ENCODE data around the gene NRAP.

NRAP gene, protein sequence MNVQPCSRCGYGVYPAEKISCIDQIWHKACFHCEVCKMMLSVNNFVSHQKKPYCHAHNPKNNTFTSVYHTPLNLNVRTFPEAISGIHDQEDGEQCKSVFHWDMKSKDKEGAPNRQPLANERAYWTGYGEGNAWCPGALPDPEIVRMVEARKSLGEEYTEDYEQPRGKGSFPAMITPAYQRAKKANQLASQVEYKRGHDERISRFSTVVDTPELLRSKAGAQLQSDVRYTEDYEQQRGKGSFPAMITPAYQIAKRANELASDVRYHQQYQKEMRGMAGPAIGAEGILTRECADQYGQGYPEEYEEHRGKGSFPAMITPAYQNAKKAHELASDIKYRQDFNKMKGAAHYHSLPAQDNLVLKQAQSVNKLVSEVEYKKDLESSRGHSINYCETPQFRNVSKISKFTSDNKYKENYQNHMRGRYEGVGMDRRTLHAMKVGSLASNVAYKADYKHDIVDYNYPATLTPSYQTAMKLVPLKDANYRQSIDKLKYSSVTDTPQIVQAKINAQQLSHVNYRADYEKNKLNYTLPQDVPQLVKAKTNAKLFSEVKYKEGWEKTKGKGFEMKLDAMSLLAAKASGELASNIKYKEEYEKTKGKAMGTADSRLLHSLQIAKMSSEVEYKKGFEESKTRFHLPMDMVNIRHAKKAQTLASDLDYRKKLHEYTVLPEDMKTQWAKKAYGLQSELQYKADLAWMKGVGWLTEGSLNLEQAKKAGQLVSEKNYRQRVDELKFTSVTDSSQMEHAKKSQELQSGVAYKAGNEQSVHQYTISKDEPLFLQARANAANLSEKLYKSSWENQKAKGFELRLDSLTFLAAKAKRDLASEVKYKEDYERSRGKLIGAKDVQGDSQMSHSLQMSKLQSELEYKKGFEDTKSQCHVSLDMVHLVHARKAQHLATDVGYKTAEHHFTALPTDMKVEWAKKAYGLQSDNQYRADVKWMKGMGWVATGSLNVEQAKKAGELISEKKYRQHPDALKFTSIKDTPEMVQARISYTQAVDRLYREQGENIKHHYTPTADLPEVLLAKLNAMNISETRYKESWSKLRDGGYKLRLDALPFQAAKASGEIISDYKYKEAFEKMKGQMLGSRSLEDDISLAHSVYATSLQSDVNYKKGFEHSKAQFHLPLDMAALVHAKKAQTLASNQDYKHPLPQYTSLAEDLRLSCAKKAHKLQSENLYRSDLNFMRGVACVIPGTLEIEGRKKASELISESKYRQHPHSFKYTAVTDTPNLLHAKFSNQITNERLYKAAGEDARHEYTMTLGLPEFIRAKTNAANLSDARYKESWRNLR (N-terminal part only)

GRCh38 chr10:113663908-113664307 is at the start of gene NRAP:
Gene NRAP (minus strand): TSS chr10:113664041. CDS start chr10:113663882, 159 bp downstream.
- no peaks in the 10 kb centered on the region for H3K9me3 Mint-ChIP-seq
- H3K4me1 Mint-ChIP-seq, result peaks cover 4% of the 10 kb centered on the region
- H3K4me3 Mint-ChIP-seq, result no peak within 1 kb of the TSS
- no peak for ATAC-seq
- no peaks in the 10 kb centered on the region for H3K36me3 Mint-ChIP-seq
- H3K27ac Mint-ChIP-seq, result no peak within 1 kb of the TSS
- H3K27me3 Mint-ChIP-seq, result peaks cover 32% of the 10 kb centered on the region

DNA sequence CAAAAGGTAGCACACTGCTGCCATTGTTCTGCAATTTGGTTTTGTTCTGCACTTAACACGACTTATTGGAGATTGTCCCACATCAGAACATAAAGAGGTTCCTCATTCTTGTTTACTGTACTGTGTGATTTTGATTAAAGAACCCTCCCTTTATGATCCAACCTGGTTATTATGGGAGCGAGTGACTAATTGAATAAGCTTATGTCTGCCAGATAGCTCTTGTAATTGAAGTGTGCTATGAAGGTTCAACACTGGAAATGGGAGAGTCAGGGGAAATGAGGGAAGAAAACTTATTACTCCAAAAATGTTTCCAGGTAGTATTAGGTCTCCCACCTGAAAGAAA is 49.8 kb upstream of the NRAP start:
- no peak for ATAC-seq
- Mint-ChIP-seq H3K4me3 (no peak overlapping the region), H3K9me3 (no peaks in the 10 kb centered on the region), H3K4me1 (peaks cover 22% of the 10 kb centered on the region), H3K36me3 (peaks cover 67% of the 10 kb centered on the region), H3K27ac (no peak overlapping the region), H3K27me3 (no peaks in the 10 kb centered on the region)

DNA sequence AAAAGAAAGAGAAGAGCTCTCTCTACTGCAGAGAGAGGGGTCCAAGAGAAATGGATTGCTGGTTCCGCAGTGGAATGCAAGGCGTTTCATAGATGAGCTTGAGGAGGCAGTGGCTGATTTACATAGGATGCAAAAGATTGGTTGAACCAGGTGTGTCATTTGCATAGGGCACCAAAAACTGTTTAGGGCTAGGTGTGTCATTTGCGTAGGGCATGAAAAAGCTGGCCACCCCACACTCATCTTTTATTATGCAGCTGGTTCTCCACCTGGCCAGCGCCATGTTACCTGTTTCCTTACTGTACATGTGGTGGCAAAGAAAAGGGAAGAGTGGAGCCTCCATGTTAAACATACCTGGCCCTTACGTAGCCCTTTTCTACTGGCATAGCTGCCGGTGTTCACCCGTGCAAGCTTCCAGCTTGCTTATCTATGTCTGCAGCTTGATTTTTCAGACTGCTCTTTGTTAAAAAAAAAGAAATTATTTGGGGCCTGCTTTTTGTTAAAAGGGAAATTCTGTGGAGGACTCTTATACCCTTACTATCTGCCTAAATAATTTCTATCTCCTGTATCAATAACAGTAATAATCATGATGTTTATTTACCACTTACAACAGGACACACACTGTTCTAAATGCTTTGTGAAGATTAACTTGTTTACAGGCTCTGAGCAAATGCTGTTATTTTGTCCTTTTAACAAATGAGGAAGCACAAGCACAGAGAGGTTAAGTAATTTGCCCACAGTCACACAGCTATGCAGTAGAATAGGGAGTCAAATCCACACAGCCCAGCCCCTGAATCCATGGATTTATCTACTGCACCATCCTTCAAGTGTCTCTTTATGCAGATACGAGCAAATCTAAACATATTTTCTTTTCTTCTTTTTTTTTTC is 49.2 kb upstream of the NRAP start:
- H3K4me3 Mint-ChIP-seq, result no peak overlapping the region
- no peaks in the 10 kb centered on the region for H3K9me3 Mint-ChIP-seq
- no peaks in the 10 kb centered on the region for H3K27me3 Mint-ChIP-seq
- H3K36me3 Mint-ChIP-seq, result peaks cover 69% of the 10 kb centered on the region
- H3K4me1 Mint-ChIP-seq, result peaks cover 22% of the 10 kb centered on the region
- H3K27ac Mint-ChIP-seq, result no peak overlapping the region
- no peak for ATAC-seq

DNA sequence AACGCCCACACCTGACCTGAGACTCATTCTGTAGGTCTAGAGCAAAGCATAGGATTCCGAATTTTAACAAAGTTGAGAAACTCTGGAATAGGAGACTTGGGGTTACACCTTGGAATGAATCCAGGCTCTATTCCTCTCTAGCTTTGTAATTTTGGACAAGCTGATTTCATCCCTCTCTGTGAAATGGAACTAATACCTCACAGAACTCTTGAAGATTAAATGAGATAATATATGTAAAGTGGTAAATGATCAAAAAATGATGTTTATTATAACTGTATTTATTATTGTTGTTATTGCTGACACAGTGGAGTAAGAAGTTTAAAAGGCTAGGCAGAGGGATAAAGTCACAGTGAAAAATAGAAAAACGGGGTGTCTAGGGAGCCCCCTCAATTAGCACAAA is 48.2 kb upstream of the NRAP start:
- no peaks in the 10 kb centered on the region for H3K27me3 Mint-ChIP-seq
- no peaks in the 10 kb centered on the region for H3K9me3 Mint-ChIP-seq
- H3K4me3 Mint-ChIP-seq, result no peak overlapping the region
- peaks cover 65% of the 10 kb centered on the region for H3K36me3 Mint-ChIP-seq
- ATAC-seq, result no peak
- no peak overlapping the region for H3K27ac Mint-ChIP-seq
- H3K4me1 Mint-ChIP-seq, result peaks cover 25% of the 10 kb centered on the region

DNA sequence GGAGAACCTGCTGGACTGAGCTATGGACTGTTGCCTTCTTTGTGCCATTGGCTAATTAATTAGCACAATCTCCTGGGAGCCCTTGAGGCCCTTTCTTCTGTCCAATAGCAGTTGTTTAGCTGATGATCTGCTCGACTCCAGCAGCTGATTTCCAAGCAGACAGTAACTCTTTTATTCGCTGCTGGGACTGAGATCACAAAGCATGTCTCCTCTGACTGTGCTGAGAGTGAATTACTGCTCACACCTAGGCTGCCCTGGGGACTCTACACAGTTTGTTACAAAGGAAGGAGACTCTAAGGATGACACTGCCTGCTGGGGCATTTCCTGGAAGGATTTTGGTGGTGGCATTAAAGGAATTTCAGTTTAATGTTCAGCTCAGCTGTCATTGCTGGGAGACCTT is 47.3 kb upstream of the NRAP start:
- Mint-ChIP-seq H3K4me3 (no peak overlapping the region), H3K27ac (no peak overlapping the region), H3K4me1 (peaks cover 24% of the 10 kb centered on the region), H3K36me3 (peaks cover 68% of the 10 kb centered on the region), H3K27me3 (no peaks in the 10 kb centered on the region), H3K9me3 (no peaks in the 10 kb centered on the region)
- ATAC-seq, result no peak

- Mint-ChIP-seq H3K4me1 (peaks cover 16% of the 10 kb centered on the region), H3K4me3 (no peak overlapping the region), H3K36me3 (peaks cover 57% of the 10 kb centered on the region), H3K27ac (no peak overlapping the region), H3K27me3 (no peaks in the 10 kb centered on the region), H3K9me3 (no peaks in the 10 kb centered on the region)
- no peak for ATAC-seq
Observed at GRCh38 chr10:113709221-113709838, 45.5 kb upstream of the NRAP start.

GRCh38 chr10:113708640-113709039 is 44.8 kb upstream of the NRAP start:
- Mint-ChIP-seq H3K27ac (no peak overlapping the region), H3K4me1 (peaks cover 16% of the 10 kb centered on the region), H3K36me3 (peaks cover 56% of the 10 kb centered on the region), H3K27me3 (no peaks in the 10 kb centered on the region), H3K9me3 (no peaks in the 10 kb centered on the region), H3K4me3 (no peak overlapping the region)
- ATAC-seq, result no peak

GRCh38 chr10:113706623-113707022 is 42.8 kb upstream of the NRAP start:
- Mint-ChIP-seq H3K36me3 (peaks cover 50% of the 10 kb centered on the region), H3K4me1 (peaks cover 16% of the 10 kb centered on the region), H3K4me3 (no peak overlapping the region), H3K27me3 (no peaks in the 10 kb centered on the region), H3K27ac (no peak overlapping the region), H3K9me3 (no peaks in the 10 kb centered on the region)
- no peak for ATAC-seq

DNA sequence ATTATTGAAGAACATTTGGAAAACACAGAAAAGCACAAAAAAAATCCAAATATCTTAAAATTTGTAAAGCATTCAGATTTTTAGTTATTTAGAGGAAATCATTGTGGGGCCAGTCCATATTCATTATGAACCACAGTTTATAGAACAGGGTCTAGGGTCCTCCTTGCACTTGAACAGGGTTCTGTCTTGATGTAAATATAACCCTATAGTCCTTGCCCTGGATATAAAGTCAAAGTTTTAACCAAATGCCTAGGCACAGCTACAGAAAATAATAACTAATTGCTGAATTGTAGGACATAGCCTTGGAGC is 41.5 kb upstream of the NRAP start:
- no peak for ATAC-seq
- Mint-ChIP-seq H3K36me3 (peaks cover 51% of the 10 kb centered on the region), H3K9me3 (no peaks in the 10 kb centered on the region), H3K4me3 (no peak overlapping the region), H3K27ac (no peak overlapping the region), H3K27me3 (no peaks in the 10 kb centered on the region), H3K4me1 (peaks cover 16% of the 10 kb centered on the region)

- peaks cover 16% of the 10 kb centered on the region for H3K4me1 Mint-ChIP-seq
- no peak overlapping the region for H3K27ac Mint-ChIP-seq
- peaks cover 50% of the 10 kb centered on the region for H3K36me3 Mint-ChIP-seq
- ATAC-seq, result no peak
- H3K4me3 Mint-ChIP-seq, result no peak overlapping the region
- no peaks in the 10 kb centered on the region for H3K9me3 Mint-ChIP-seq
- H3K27me3 Mint-ChIP-seq, result no peaks in the 10 kb centered on the region
Observed at GRCh38 chr10:113704637-113705343, 40.9 kb upstream of the NRAP start.

- peaks cover 9% of the 10 kb centered on the region for H3K9me3 Mint-ChIP-seq
- peaks cover 70% of the 10 kb centered on the region for H3K36me3 Mint-ChIP-seq
- H3K27ac Mint-ChIP-seq, result no peak overlapping the region
Observed at GRCh38 chr10:113697595-113697994, 33.8 kb upstream of the NRAP start.

GRCh38 chr10:113695691-113696090 is 31.9 kb upstream of the NRAP start:
- Mint-ChIP-seq H3K27me3 (no peaks in the 10 kb centered on the region), H3K27ac (no peak overlapping the region), H3K9me3 (peaks cover 9% of the 10 kb centered on the region), H3K4me3 (no peak overlapping the region), H3K4me1 (peaks cover 13% of the 10 kb centered on the region), H3K36me3 (peaks cover 71% of the 10 kb centered on the region)
- ATAC-seq, result no peak

More at GRCh38 chr10:113697595-113697994, 33.8 kb upstream of the NRAP start:
- peaks cover 13% of the 10 kb centered on the region for H3K4me1 Mint-ChIP-seq
- H3K27me3 Mint-ChIP-seq, result no peaks in the 10 kb centered on the region
- ATAC-seq, result no peak
- no peak overlapping the region for H3K4me3 Mint-ChIP-seq

GRCh38 chr10:113693348-113693747 is 29.5 kb upstream of the NRAP start:
- no peak overlapping the region for H3K4me3 Mint-ChIP-seq
- H3K27me3 Mint-ChIP-seq, result no peaks in the 10 kb centered on the region
- no peak for ATAC-seq
- H3K27ac Mint-ChIP-seq, result no peak overlapping the region
- peaks cover 16% of the 10 kb centered on the region for H3K9me3 Mint-ChIP-seq
- peaks cover 23% of the 10 kb centered on the region for H3K4me1 Mint-ChIP-seq
- H3K36me3 Mint-ChIP-seq, result peaks cover 72% of the 10 kb centered on the region

- H3K9me3 Mint-ChIP-seq, result peaks cover 23% of the 10 kb centered on the region
- H3K4me1 Mint-ChIP-seq, result peaks cover 31% of the 10 kb centered on the region
- ATAC-seq, result no peak
- no peak overlapping the region for H3K4me3 Mint-ChIP-seq
- H3K27ac Mint-ChIP-seq, result no peak overlapping the region
- no peaks in the 10 kb centered on the region for H3K27me3 Mint-ChIP-seq
- H3K36me3 Mint-ChIP-seq, result peaks cover 79% of the 10 kb centered on the region
Observed at GRCh38 chr10:113692271-113692670, 28.4 kb upstream of the NRAP start.
